ENCODE data around the gene PSMC5. TPM values are rescaled to one million over a fixed set of nuclear protein-coding genes. Genes with fewer than 3 reads are reported as not detected.
"Not testable (repeated sequence)": the region's sequence is repeated elsewhere in the genome, so short reads cannot be mapped to it uniquely, and the experiment has no call there.

Gene PSMC5
- total RNA-seq, 2 donors from 2014 or later = 163 to 202 TPM

- Mint-ChIP-seq H3K27ac (no peak overlapping the region), H3K27me3 (no peaks in the 10 kb centered on the region), H3K4me1 (ENCODE audit: low read depth in 2 of 2) (peaks cover 24 to 39% of the 10 kb centered on the region in 2 donors), H3K9me3 (no peaks in the 10 kb centered on the region), H3K36me3 (peaks cover 13% of the 10 kb centered on the region), H3K4me3 (no peak overlapping the region)
- DNase-seq (ENCODE audit: low spot score) = no peak
- ATAC-seq = no peak
These were observed 10.8 kb downstream of the PSMC5 start for GRCh38 chr17:63837962-63838600.

GRCh38 chr17:63838631-63839171, 11.5 kb downstream of the PSMC5 start:
- peaks cover 11% of the 10 kb centered on the region for H3K36me3 Mint-ChIP-seq
- no peaks in the 10 kb centered on the region for H3K9me3 Mint-ChIP-seq
- ATAC-seq (no peak), DNase-seq (ENCODE audit: low spot score) (no peak)
- H3K27ac Mint-ChIP-seq = no peak overlapping the region
- no peak overlapping the region for H3K4me3 Mint-ChIP-seq
- no peaks in the 10 kb centered on the region for H3K27me3 Mint-ChIP-seq
- peaks cover 24 to 41% of the 10 kb centered on the region in 2 donors for H3K4me1 Mint-ChIP-seq (ENCODE audit: low read depth in 2 of 2)

DNA sequence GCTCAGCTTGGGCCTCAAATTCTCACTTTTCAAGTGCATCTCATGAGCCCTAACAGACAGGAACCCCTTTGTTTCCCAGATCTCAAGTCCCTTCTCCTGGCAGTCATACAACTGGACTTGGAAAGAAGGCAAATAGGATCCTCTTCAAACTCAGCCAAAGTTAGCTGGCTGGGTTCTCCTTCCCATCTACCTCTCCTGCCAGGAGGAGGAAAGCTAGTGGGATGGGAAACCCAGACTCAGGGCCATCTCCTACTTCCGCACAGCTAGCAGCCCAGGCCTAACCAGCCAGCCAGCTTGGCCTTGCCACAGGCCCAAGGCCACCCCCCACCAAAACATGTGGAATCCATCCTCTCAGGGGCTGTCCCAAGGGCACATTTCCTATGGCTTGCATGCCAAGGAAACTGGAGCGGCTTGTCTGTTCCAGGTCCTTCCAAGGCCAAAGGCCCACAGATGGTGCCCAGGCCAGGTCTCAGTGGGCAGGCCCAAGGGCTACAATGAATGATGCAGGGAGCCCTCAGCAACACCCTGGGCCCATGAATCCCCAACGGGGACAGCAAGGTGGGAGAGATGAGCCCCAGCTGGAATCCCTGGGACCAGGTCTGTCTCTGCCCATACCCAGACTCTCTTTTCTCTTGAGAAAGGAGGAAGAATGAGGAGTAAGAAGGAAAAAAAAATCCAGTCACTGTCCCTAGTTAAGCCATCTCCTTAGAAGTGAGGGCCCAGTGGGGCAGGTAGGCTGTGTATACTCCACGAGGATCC, 13.5 kb downstream of the PSMC5 start:
- Mint-ChIP-seq H3K4me1 (ENCODE audit: low read depth in 2 of 2) (peaks cover 25 to 35% of the 10 kb centered on the region in 2 donors), H3K27ac (peak overlapping the region; percentile 81 to 87), H3K9me3 (no peaks in the 10 kb centered on the region), H3K27me3 (no peaks in the 10 kb centered on the region), H3K4me3 (peak overlapping the region; percentile 96), H3K36me3 (peaks cover 2% of the 10 kb centered on the region)
- DNase-seq (ENCODE audit: low spot score) (no peak), ATAC-seq (no peak)

GRCh38 chr17:63841350-63842172, 14.3 kb downstream of the PSMC5 start:
- Mint-ChIP-seq H3K4me3 (peak overlapping the region; percentile 96), H3K4me1 (ENCODE audit: low read depth in 2 of 2) (peaks cover 25 to 35% of the 10 kb centered on the region in 2 donors), H3K9me3 (no peaks in the 10 kb centered on the region), H3K36me3 (no peaks in the 10 kb centered on the region), H3K27me3 (no peaks in the 10 kb centered on the region), H3K27ac (peak overlapping the region; percentile 81 to 87)
- DNase-seq (ENCODE audit: low spot score) (no peak), ATAC-seq (no peak)

DNA sequence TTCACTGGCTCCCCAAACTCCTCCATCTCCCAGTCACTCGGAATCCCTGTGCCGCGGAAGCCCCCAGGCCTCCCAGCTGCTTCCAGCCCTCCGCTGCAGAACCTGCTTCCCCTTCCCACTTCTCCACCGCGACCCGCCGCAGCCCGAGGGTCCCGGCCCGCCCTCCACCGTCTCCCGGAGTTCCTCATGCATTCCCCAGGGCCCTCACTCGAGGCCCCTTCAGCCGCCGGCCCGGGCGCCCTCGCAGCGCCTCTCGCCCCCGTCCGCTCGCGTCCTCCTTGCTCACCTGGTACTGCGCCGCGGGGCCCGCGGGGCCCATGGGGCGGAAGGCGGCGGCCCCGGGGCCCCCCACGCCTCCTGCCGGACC, 14.9 kb downstream of the PSMC5 start:
- ATAC-seq = peak in 1 of 2 donors; percentile 45
- H3K27me3 Mint-ChIP-seq = no peaks in the 10 kb centered on the region
- peak overlapping the region; percentile 96 for H3K4me3 Mint-ChIP-seq
- peak; percentile 62 for DNase-seq (ENCODE audit: low spot score)
- no peaks in the 10 kb centered on the region for H3K36me3 Mint-ChIP-seq
- no peaks in the 10 kb centered on the region for H3K9me3 Mint-ChIP-seq
- peak overlapping the region; percentile 81 to 87 for H3K27ac Mint-ChIP-seq
- peaks cover 25 to 29% of the 10 kb centered on the region in 2 donors for H3K4me1 Mint-ChIP-seq (ENCODE audit: low read depth in 2 of 2)

DNA sequence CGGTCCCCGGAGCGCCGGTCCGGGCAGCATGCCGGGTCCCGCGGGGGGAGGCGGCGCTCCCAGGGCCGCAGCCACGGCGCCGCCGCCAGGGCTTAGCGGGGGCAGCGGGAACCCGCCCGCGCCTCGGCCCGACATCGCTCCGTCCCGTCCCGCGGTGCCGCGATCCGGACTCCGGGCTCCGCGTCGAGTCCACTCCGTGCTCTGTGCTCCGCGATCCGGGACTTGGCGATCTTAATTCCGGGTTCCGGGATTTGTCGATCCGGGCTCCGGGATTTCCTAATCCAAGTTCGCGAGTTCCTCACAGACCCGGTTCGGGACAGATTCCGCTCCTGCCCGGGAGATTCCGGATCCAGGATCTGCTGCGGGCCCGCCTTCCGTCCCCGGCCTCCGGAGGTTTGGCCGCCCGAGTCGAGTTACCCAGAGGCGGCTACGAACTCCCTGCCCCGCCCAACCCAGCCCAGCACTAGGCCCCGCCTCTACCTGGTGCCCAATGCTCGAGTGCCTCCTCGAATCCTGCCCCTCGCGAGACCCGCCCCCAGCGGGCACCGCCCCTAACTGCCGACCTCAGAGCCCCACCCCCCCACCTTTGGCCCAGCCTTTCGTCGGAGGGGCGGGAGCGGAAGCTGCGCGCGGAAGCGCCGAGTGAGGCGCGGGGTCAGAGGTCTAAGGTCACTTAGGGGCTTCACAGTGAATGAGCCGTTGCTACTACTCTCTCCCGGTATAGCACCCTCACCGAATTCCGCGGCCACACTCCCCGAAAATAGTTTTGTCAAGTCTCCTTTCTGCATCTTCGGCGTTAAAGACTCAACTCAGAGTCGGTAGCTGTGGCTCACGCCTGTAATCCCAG, 15.5 kb downstream of the PSMC5 start, which contains the start of gene SMARCD2:
TSS of gene SMARCD2 (minus strand) at position 146 of the 847 bp plus-strand sequence. CDS start at position 135, 11 bp downstream.
- Mint-ChIP-seq H3K27me3 (no peaks in the 10 kb centered on the region), H3K9me3 (no peaks in the 10 kb centered on the region), H3K36me3 (peaks cover under 1% of the 10 kb centered on the region), H3K4me3 (peak within 1 kb of the TSS; percentile 96), H3K27ac (peak within 1 kb of the TSS; percentile 87 to 96), H3K4me1 (ENCODE audit: low read depth in 2 of 2) (peaks cover 27 to 30% of the 10 kb centered on the region in 2 donors)
- peak; percentile 97 to 98 for ATAC-seq
- peak; percentile 98 for DNase-seq (ENCODE audit: low spot score)

DNA sequence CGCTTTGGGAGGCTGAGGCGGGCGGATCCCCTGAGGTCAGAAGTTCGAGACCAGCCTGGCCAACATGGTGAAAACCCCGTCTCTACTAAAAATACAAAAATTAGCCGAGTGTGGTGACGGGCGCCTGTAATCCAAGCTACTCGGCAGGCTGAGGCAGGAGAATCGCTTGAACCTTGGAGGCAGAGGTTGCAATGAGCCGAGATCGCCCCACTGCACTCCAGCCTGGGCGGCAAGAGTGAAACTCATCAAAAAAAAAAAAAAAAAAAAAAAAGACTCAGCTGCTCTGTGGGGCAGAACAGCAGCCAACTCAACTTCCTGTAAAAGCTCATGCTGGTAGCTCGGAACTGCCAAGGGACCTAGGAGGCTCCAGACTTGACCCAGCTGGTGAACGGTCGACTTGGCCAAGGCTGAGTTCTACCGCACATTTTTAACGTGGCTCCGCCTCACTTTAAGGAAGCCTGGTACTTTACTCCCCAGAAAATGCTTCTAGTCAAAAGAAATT, 16.2 kb downstream of the PSMC5 start:
- H3K36me3 Mint-ChIP-seq; H3K27me3 Mint-ChIP-seq; H3K9me3 Mint-ChIP-seq; DNase-seq (ENCODE audit: low spot score): not testable (repeated sequence)
- H3K27ac Mint-ChIP-seq = peak overlapping the region; percentile 87 to 96
- peak overlapping the region; percentile 96 for H3K4me3 Mint-ChIP-seq
- peak; percentile 37 to 49 for ATAC-seq
- peaks cover 32 to 33% of the 10 kb centered on the region in 2 donors for H3K4me1 Mint-ChIP-seq (ENCODE audit: low read depth in 2 of 2)

GRCh38 chr17:63843910-63844677, 16.9 kb downstream of the PSMC5 start:
- H3K9me3 Mint-ChIP-seq = peaks cover 4% of the 10 kb centered on the region
- H3K36me3 Mint-ChIP-seq = peaks cover 6% of the 10 kb centered on the region
- ATAC-seq (no peak), DNase-seq (ENCODE audit: low spot score) (no peak)
- peaks cover 37 to 38% of the 10 kb centered on the region in 2 donors for H3K4me1 Mint-ChIP-seq (ENCODE audit: low read depth in 2 of 2)
- H3K27ac Mint-ChIP-seq = peak overlapping the region; percentile 87 to 96
- peak overlapping the region; percentile 96 for H3K4me3 Mint-ChIP-seq
- no peaks in the 10 kb centered on the region for H3K27me3 Mint-ChIP-seq

DNA sequence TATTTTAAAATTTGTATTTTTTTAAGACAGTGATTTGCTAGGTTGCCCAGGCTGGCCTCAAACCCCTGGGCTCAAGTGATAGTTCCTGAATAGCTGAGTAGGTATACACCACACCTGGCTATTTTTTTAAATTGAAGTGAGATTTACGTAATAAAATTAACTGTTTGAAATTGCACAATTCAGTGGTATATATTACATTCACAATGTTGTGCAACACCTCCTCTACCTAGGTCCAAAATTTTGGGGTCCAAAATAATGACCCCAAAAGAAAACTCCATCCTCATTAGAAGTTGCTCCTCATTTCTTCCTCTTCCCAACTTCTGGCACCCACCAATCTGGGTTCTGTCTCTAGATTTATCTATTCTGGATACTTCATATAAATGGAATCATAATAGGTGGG, 18.3 kb downstream of the PSMC5 start:
- Mint-ChIP-seq H3K9me3 (peaks cover 4% of the 10 kb centered on the region), H3K27ac (peak overlapping the region in 1 of 2 donors; percentile 54), H3K4me3 (no peak overlapping the region), H3K36me3 (peaks cover 6% of the 10 kb centered on the region), H3K27me3 (no peaks in the 10 kb centered on the region), H3K4me1 (ENCODE audit: low read depth in 2 of 2) (peaks cover 35% of the 10 kb centered on the region in 2 donors)
- ATAC-seq = no peak
- no peak for DNase-seq (ENCODE audit: low spot score)

- ATAC-seq = no peak
- Mint-ChIP-seq H3K27ac (peak overlapping the region; percentile 91 to 99), H3K9me3 (peaks cover 4% of the 10 kb centered on the region), H3K4me1 (ENCODE audit: low read depth in 2 of 2) (peaks cover 20 to 23% of the 10 kb centered on the region in 2 donors), H3K27me3 (no peaks in the 10 kb centered on the region), H3K36me3 (peaks cover 6% of the 10 kb centered on the region), H3K4me3 (peak overlapping the region; percentile 81)
- no peak for DNase-seq (ENCODE audit: low spot score)
These were observed 20.5 kb downstream of the PSMC5 start for GRCh38 chr17:63847525-63848249.

- no peaks in the 10 kb centered on the region for H3K27me3 Mint-ChIP-seq
- H3K36me3 Mint-ChIP-seq = peaks cover 6% of the 10 kb centered on the region
- peaks cover 4% of the 10 kb centered on the region for H3K9me3 Mint-ChIP-seq
- peak overlapping the region; percentile 81 for H3K4me3 Mint-ChIP-seq
- H3K27ac Mint-ChIP-seq = peak overlapping the region; percentile 91 to 99
- DNase-seq (ENCODE audit: low spot score) = peak; percentile 95
- H3K4me1 Mint-ChIP-seq (ENCODE audit: low read depth in 2 of 2) = peaks cover 17 to 18% of the 10 kb centered on the region in 2 donors
- ATAC-seq = peak; percentile 96 to 98
These were observed 21.8 kb downstream of the PSMC5 start for GRCh38 chr17:63848834-63849689.
